22Rv1 (cell line): Measurements from ENCODE around the gene CHRNB2.

Experiments
- ZFX ChIP-seq: fragments of 450-650 bp; IDR thresholded peaks from 2 replicates; pipeline ENCODE4 v1.6.1; 2017; ENCODE audit warnings: antibody characterized with exemption, borderline replicate concordance
- TF ChIP-seq, protein P1 (sequence below): fragments of 450-650 bp; IDR thresholded peaks from 2 replicates; pipeline ENCODE4 v1.5.1; 2017; ENCODE audit warnings: mild to moderate bottlenecking

DNA sequence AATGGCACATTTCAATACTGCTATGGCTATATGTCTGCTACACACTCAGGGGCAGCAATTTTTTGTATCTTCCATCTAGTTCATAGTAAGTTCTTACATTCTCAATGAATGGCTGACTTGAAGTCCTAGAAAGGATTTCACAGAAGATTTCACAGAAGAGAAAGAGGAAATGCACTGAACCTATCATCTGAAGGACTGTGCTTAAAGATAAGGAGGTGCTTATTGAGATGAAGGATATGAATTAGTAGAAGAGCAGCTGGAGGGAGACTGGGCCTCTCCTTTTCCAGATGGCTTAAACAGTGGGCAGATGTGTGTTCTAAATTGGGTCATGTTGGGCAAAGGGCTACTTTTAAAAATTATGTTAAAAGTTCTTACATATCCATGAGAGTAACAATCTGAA is 25.8 kb downstream of the CHRNB2 start:
- TF ChIP-seq, protein P1, sequence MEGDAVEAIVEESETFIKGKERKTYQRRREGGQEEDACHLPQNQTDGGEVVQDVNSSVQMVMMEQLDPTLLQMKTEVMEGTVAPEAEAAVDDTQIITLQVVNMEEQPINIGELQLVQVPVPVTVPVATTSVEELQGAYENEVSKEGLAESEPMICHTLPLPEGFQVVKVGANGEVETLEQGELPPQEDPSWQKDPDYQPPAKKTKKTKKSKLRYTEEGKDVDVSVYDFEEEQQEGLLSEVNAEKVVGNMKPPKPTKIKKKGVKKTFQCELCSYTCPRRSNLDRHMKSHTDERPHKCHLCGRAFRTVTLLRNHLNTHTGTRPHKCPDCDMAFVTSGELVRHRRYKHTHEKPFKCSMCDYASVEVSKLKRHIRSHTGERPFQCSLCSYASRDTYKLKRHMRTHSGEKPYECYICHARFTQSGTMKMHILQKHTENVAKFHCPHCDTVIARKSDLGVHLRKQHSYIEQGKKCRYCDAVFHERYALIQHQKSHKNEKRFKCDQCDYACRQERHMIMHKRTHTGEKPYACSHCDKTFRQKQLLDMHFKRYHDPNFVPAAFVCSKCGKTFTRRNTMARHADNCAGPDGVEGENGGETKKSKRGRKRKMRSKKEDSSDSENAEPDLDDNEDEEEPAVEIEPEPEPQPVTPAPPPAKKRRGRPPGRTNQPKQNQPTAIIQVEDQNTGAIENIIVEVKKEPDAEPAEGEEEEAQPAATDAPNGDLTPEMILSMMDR = no peak
- no peak for TF ChIP-seq ZFX
